Natural killer cell (primary cell): Measurements from ENCODE around the gene COL4A1. TPM values are rescaled to one million over a fixed set of nuclear protein-coding genes. Genes with fewer than 3 reads are reported as not detected.

Source experiments
- ATAC-seq, 3 donors: fragments of 150-1000 bp in 2 of 3; fragments of 200-7000 bp in 1 of 3; cut with Tn5 transposase; 1 replicate in 1 of 3; 2 replicates in 2 of 3; pipeline ENCODE4 v1.10.0; 2021; ENCODE audit warnings: mild to moderate bottlenecking in 2 of 3, moderate library complexity in 2 of 3
- DNase-seq, 2 donors: peaks; one replicate each; pipeline versions ENCODE4 v3.0.0 to v3.0.0-alpha.2; 2013 to 2021; ENCODE audit warnings: mixed read lengths in 1 of 2
- H3K27ac ChIP-seq: one replicate; pipeline ENCODE4 v1.5.1; 2013; ENCODE audit warnings: mild to moderate bottlenecking, low read length
- H3K27me3 ChIP-seq: one replicate; pipeline ENCODE4 v1.6.1; 2013; ENCODE audit warnings: low read length; ENCODE audit not compliant: control insufficient read depth, insufficient read depth
- H3K36me3 ChIP-seq: one replicate; pipeline ENCODE4 v1.6.1; 2013; ENCODE audit warnings: low read length; ENCODE audit not compliant: control insufficient read depth, insufficient read depth
- H3K4me1 ChIP-seq: one replicate; pipeline ENCODE4 v1.6.1; 2013; ENCODE audit warnings: low read length; ENCODE audit not compliant: control insufficient read depth, insufficient read depth
- H3K4me3 ChIP-seq: one replicate; pipeline ENCODE4 v1.5.1; 2013; ENCODE audit warnings: low read length
- H3K9me3 ChIP-seq: one replicate; pipeline ENCODE4 v1.6.1; 2013; ENCODE audit warnings: low read length; ENCODE audit not compliant: control insufficient read depth, insufficient read depth
- H3K27ac Mint-ChIP-seq, 2 donors: one replicate each; pipeline ENCODE4 v1.8.0; 2022; ENCODE audit warnings: mild to moderate bottlenecking in 2 of 2, mixed read lengths in 2 of 2, moderate library complexity in 1 of 2
- H3K27me3 Mint-ChIP-seq, 2 donors: one replicate each; pipeline ENCODE4 v1.8.0; 2022; ENCODE audit warnings: low read depth in 2 of 2, mixed read lengths in 2 of 2
- H3K36me3 Mint-ChIP-seq: one replicate; pipeline ENCODE4 v1.8.0; 2022; ENCODE audit warnings: mixed read lengths
- H3K4me1 Mint-ChIP-seq, 2 donors: one replicate each; pipeline ENCODE4 v1.8.0; 2022; ENCODE audit warnings: mixed read lengths in 2 of 2
- H3K4me3 Mint-ChIP-seq: one replicate; pipeline ENCODE4 v1.8.0; 2022; ENCODE audit warnings: mild to moderate bottlenecking, moderate library complexity, mixed read lengths
- H3K9me3 Mint-ChIP-seq, 2 donors: one replicate each; pipeline ENCODE4 v1.8.0; 2022; ENCODE audit warnings: mixed read lengths in 2 of 2
- WGBS: methylation state at CpG from one replicate; pipeline ENCODE4 v1.1.7; 2013; ENCODE audit warnings: missing lambda C conversion rate; ENCODE audit not compliant: insufficient coverage; 5-methylcytosine and 5-hydroxymethylcytosine counted together
- intact Hi-C: fragments of 100-400 bp; cut with micrococcal nuclease; formaldehyde crosslinking; loops from one replicate; pipeline ENCODE4 v1.14.2; 2022
- total RNA-seq, 4 donors: library from RNA; stranded (reverse); fragments of 120-200 nt in 1 of 4; gene quantifications; one replicate each; pipeline versions ENCODE4 v1.2.3 to v1.2.4, GENCODE V29; 2013 to 2022
- TF ChIP-seq, protein P1 (sequence below): fragments of 200-600 bp; IDR thresholded peaks from one replicate; pipeline ENCODE4 v1.8.0; 2022; ENCODE audit warnings: antibody characterized with exemption

Gene COL4A1
- total RNA-seq, result not detected
- 0.16 TPM for total RNA-seq (2013)

DNA sequence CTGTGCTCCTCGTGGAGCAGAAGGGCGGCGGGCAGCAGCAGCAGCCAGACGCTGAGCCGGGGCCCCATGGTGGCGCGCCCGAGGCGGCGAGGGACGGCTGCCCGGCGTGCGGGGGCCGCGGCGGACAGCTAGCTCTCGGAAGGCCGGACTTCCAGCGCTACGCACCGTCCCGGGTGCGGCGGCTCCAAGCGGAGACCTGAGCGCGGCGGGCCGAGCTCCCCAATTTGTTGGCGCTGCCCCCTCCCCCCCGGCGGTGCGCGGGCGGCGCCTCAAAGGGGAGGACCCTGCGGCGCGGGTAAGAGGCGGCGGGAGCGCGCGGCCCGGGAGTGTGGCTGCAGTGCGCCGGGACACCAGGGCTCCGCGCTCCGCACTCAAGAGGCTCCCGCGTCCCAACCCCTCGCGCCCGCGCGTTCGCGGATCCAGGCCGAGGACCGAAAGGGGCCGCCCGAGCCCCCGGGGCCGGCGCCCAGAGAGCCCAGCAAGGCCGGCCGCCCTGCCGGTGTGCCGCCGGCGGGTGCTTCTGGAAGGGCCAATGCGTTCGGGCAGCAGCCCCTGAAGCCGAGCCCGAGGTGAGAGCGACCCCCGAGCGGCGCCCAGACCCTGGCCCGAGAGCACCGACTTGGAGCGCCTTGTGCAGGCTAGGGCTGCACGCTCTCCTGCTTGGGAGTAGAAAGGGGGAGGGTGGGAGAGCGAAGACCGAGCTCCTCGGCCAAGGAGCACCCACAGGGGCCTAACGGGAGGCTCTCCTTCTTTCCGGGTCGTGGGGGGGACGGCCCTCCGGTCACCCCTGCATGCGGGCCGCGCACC is at the start of gene COL4A1, which contains the start of gene COL4A2:
Gene COL4A1, minus strand, starts transcription at position 198 of the 807 bp plus-strand sequence. Its CDS starts 130 bp downstream, at position 68.
Gene COL4A2, plus strand, starts transcription at position 325 of the 807 bp plus-strand sequence. CDS start 620 bp downstream, outside the sequence.
- no peak for ATAC-seq
- H3K27ac Mint-ChIP-seq, result no peak within 1 kb of the TSS
- no peaks in the 10 kb centered on the region for H3K9me3 Mint-ChIP-seq
- Histone ChIP-seq H3K4me3 (no peak within 1 kb of the TSS), H3K27me3 (peaks cover 16% of the 10 kb centered on the region), H3K36me3 (no peaks in the 10 kb centered on the region), H3K27ac (no peak within 1 kb of the TSS), H3K9me3 (no peaks in the 10 kb centered on the region), H3K4me1 (no peaks in the 10 kb centered on the region)
- TF ChIP-seq, protein P1, sequence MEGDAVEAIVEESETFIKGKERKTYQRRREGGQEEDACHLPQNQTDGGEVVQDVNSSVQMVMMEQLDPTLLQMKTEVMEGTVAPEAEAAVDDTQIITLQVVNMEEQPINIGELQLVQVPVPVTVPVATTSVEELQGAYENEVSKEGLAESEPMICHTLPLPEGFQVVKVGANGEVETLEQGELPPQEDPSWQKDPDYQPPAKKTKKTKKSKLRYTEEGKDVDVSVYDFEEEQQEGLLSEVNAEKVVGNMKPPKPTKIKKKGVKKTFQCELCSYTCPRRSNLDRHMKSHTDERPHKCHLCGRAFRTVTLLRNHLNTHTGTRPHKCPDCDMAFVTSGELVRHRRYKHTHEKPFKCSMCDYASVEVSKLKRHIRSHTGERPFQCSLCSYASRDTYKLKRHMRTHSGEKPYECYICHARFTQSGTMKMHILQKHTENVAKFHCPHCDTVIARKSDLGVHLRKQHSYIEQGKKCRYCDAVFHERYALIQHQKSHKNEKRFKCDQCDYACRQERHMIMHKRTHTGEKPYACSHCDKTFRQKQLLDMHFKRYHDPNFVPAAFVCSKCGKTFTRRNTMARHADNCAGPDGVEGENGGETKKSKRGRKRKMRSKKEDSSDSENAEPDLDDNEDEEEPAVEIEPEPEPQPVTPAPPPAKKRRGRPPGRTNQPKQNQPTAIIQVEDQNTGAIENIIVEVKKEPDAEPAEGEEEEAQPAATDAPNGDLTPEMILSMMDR, result no peak
- DNase-seq, result no peak
- intact Hi-C loops, result no loop called here
- peaks cover 42 to 74% of the 10 kb centered on the region in 2 donors for H3K27me3 Mint-ChIP-seq
- peaks cover 7% of the 10 kb centered on the region for H3K36me3 Mint-ChIP-seq
- 5% methylated on average over 96 of the region's 96 CpGs for WGBS
- no peaks in the 10 kb centered on the region for H3K4me1 Mint-ChIP-seq
- H3K4me3 Mint-ChIP-seq, result no peak within 1 kb of the TSS

DNA sequence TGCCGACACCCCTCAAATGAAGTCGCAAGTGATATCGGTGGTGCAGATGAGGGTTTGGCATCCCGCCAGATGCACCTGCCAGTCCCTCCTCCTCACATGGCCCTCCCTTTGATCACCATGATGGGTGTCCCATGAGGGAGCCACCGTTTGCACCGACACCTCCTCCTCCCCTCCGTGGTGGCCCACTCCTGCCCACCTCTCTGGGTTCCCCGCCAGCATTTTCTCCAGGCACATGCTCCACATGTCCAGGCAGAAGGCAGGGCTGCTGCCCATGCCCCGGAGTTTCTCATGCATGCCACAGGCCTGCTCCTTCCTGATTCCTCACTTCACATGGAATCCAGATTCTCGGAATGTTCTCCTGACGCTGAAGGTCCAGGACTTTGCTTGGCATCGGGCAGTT is 49.4 kb upstream of the COL4A1 start:
- 77% methylated on average over 12 of the region's 12 CpGs for WGBS
- Histone ChIP-seq H3K27me3 (no peaks in the 10 kb centered on the region), H3K27ac (no peak overlapping the region), H3K36me3 (no peaks in the 10 kb centered on the region), H3K4me3 (no peak overlapping the region), H3K9me3 (no peaks in the 10 kb centered on the region), H3K4me1 (no peaks in the 10 kb centered on the region)
- Mint-ChIP-seq H3K4me1 (no peaks in the 10 kb centered on the region), H3K9me3 (no peaks in the 10 kb centered on the region), H3K27me3 (peaks cover 0 to 12% of the 10 kb centered on the region in 2 donors), H3K27ac (no peak overlapping the region), H3K36me3 (no peaks in the 10 kb centered on the region), H3K4me3 (no peak overlapping the region)
- DNase-seq (no peak), ATAC-seq (no peak)
- intact Hi-C loops, result no loop called here
- TF ChIP-seq, protein P1, result no peak

DNA sequence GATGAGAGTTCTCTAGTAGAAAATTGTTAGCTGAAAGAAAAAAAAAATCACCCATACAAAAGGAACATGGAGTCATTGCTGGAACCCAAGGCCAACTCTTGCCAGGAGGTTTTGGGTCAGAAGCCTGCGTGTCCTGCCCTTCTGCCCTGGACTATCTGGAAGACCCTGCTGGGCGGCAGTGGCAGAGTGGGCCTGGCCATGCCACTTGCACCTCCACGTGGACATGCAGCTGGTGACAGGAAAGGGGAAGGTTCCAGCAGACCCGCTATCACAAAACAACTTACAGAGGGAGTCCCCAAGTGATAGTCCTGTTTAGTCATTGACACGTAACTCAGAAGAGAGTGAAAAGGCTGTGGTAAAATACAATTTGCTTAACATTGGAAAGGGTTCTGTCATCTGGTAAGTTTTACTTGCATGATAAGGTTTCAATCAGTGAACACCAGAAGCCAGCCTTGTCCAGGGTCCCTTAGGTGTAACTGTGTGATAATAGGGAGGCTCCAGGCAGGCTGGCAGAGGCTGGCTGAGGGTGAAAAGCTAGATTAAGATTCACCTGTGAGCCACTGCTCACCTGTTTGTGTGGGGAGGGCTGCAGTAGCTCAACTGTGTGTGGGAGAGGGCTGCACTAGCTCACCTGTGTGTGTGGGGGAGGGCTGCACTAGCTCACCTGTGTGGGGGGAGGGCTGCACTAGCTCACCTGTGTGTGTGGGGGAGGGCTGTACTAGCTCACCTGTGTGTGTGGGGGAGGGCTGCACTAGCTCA is 47.9 kb upstream of the COL4A1 start:
- no peak overlapping the region for H3K4me3 ChIP-seq
- no peaks in the 10 kb centered on the region for H3K9me3 ChIP-seq
- Mint-ChIP-seq H3K9me3 (no peaks in the 10 kb centered on the region), H3K4me3 (no peak overlapping the region), H3K4me1 (no peaks in the 10 kb centered on the region), H3K27ac (no peak overlapping the region), H3K27me3 (peaks cover 0 to 16% of the 10 kb centered on the region in 2 donors), H3K36me3 (no peaks in the 10 kb centered on the region)
- ATAC-seq, result no peak
- intact Hi-C loops, result no loop called here
- H3K36me3 ChIP-seq, result no peaks in the 10 kb centered on the region
- H3K27me3 ChIP-seq, result no peaks in the 10 kb centered on the region
- no peak for DNase-seq
- TF ChIP-seq, protein P1, result no peak
- WGBS, result 84% methylated on average over 5 of the region's 5 CpGs
- no peak overlapping the region for H3K27ac ChIP-seq
- H3K4me1 ChIP-seq, result no peaks in the 10 kb centered on the region
